ENCODE data around the gene MICOS13. TPM values are rescaled to one million over a fixed set of nuclear protein-coding genes. Genes with fewer than 3 reads are reported as not detected.

The MICOS13 gene
- total RNA-seq, 2 donors from 2014 or later, result 26.3 to 35.0 TPM

- Histone ChIP-seq H3K9ac (ENCODE audit: extremely low read depth, low read length, poor library complexity, severe bottlenecking) (no peak overlapping the region), H3K4me1 (ENCODE audit: control insufficient read depth, insufficient read depth, low read length) (no peaks in the 10 kb centered on the region), H3K4me3 (ENCODE audit: low read length) (no peak overlapping the region), H3K36me3 (ENCODE audit: control insufficient read depth, insufficient read depth, low read length) (peaks cover 6% of the 10 kb centered on the region), H3K27me3 (ENCODE audit: control insufficient read depth, insufficient read depth, low read length, poor library complexity, severe bottlenecking) (no peaks in the 10 kb centered on the region), H3K27ac (ENCODE audit: low read depth, low read length) (no peak overlapping the region), H3K9me3 (ENCODE audit: control insufficient read depth, low read length) (no peaks in the 10 kb centered on the region)
- Mint-ChIP-seq H3K4me3 (no peak overlapping the region), H3K36me3 (ENCODE audit: low read depth) (peaks cover 8% of the 10 kb centered on the region), H3K4me1 (peaks cover 10% of the 10 kb centered on the region), H3K9me3 (no peaks in the 10 kb centered on the region), H3K27me3 (ENCODE audit: insufficient read depth) (peaks cover 7% of the 10 kb centered on the region), H3K27ac (no peak overlapping the region)
- 88 to 89% methylated on average over 8 to 10 of the region's 10 CpGs for WGBS, 2 experiments (ENCODE audit: insufficient coverage in 1 of 2, insufficient read length in 1 of 2)
- TF ChIP-seq CTCF (conservative IDR thresholded peaks at IDR 0.05), result no peak
- no peak for DNase-seq
Measured at GRCh38 chr19:5677136-5677535, 3.2 kb downstream of the MICOS13 start.

- no peak overlapping the region for H3K27ac ChIP-seq (ENCODE audit: low read depth, low read length)
- WGBS, 2 experiments (ENCODE audit: insufficient coverage in 1 of 2, insufficient read length in 1 of 2), result 93 to 94% methylated on average over 12 to 13 of the region's 13 CpGs
- peaks cover 6% of the 10 kb centered on the region for H3K36me3 ChIP-seq (ENCODE audit: control insufficient read depth, insufficient read depth, low read length)
- TF ChIP-seq CTCF (conservative IDR thresholded peaks at IDR 0.05), result no peak
- Mint-ChIP-seq H3K4me3 (no peak overlapping the region), H3K9me3 (no peaks in the 10 kb centered on the region), H3K36me3 (ENCODE audit: low read depth) (peaks cover 12% of the 10 kb centered on the region), H3K27me3 (ENCODE audit: insufficient read depth) (peaks cover 4% of the 10 kb centered on the region), H3K27ac (no peak overlapping the region), H3K4me1 (peaks cover 7% of the 10 kb centered on the region)
- H3K9ac ChIP-seq (ENCODE audit: extremely low read depth, low read length, poor library complexity, severe bottlenecking), result no peak overlapping the region
- no peak overlapping the region for H3K4me3 ChIP-seq (ENCODE audit: low read length)
- no peaks in the 10 kb centered on the region for H3K27me3 ChIP-seq (ENCODE audit: control insufficient read depth, insufficient read depth, low read length, poor library complexity, severe bottlenecking)
- no peaks in the 10 kb centered on the region for H3K9me3 ChIP-seq (ENCODE audit: control insufficient read depth, low read length)
- DNase-seq, result peak; percentile 48
- no peaks in the 10 kb centered on the region for H3K4me1 ChIP-seq (ENCODE audit: control insufficient read depth, insufficient read depth, low read length)
Measured at GRCh38 chr19:5676772-5677105, 3.6 kb downstream of the MICOS13 start.

GRCh38 chr19:5676105-5676771 is 4.1 kb downstream of the MICOS13 start:
- H3K4me1 ChIP-seq (ENCODE audit: control insufficient read depth, insufficient read depth, low read length), result no peaks in the 10 kb centered on the region
- Mint-ChIP-seq H3K27ac (no peak overlapping the region), H3K36me3 (ENCODE audit: low read depth) (peaks cover 14% of the 10 kb centered on the region), H3K4me3 (no peak overlapping the region), H3K4me1 (peaks cover 7% of the 10 kb centered on the region), H3K27me3 (ENCODE audit: insufficient read depth) (no peaks in the 10 kb centered on the region), H3K9me3 (no peaks in the 10 kb centered on the region)
- peaks cover 8% of the 10 kb centered on the region for H3K36me3 ChIP-seq (ENCODE audit: control insufficient read depth, insufficient read depth, low read length)
- H3K27ac ChIP-seq (ENCODE audit: low read depth, low read length), result no peak overlapping the region
- H3K9me3 ChIP-seq (ENCODE audit: control insufficient read depth, low read length), result no peaks in the 10 kb centered on the region
- no peak for DNase-seq
- no peak for TF ChIP-seq CTCF (conservative IDR thresholded peaks at IDR 0.05)
- 92 to 95% methylated on average over 11 to 17 of the region's 17 CpGs for WGBS, 2 experiments (ENCODE audit: insufficient coverage in 1 of 2, insufficient read length in 1 of 2)
- no peak overlapping the region for H3K4me3 ChIP-seq (ENCODE audit: low read length)
- H3K9ac ChIP-seq (ENCODE audit: extremely low read depth, low read length, poor library complexity, severe bottlenecking), result no peak overlapping the region
- H3K27me3 ChIP-seq (ENCODE audit: control insufficient read depth, insufficient read depth, low read length, poor library complexity, severe bottlenecking), result no peaks in the 10 kb centered on the region

All from endodermal cell (in vitro differentiated cells).